Transverse colon (tissue), 3 donors: ENCODE data around the gene ZNF362.

Experiments
- POLR2A ChIP-seq: fragments of 450-650 bp; IDR thresholded peaks from one replicate; pipeline ENCODE4 v1.6.1; 2016; ENCODE audit warnings: antibody characterized with exemption, mild to moderate bottlenecking, moderate library complexity
- TF ChIP-seq, protein P1 (sequence below), 5 experiments: fragments of 200-600 bp in 3 of 5; fragments of 450-650 bp in 2 of 5; sonication (generic) in 3 of 5; IDR thresholded peaks; 1 replicate in 2 of 5; 2 replicates in 3 of 5; pipeline ENCODE4 v1.5.1; 2016 to 2017; ENCODE audit warnings: antibody characterized with exemption in 5 of 5, inconsistent platforms in 3 of 5, mild to moderate bottlenecking in 2 of 5, moderate library complexity in 1 of 5

DNA sequence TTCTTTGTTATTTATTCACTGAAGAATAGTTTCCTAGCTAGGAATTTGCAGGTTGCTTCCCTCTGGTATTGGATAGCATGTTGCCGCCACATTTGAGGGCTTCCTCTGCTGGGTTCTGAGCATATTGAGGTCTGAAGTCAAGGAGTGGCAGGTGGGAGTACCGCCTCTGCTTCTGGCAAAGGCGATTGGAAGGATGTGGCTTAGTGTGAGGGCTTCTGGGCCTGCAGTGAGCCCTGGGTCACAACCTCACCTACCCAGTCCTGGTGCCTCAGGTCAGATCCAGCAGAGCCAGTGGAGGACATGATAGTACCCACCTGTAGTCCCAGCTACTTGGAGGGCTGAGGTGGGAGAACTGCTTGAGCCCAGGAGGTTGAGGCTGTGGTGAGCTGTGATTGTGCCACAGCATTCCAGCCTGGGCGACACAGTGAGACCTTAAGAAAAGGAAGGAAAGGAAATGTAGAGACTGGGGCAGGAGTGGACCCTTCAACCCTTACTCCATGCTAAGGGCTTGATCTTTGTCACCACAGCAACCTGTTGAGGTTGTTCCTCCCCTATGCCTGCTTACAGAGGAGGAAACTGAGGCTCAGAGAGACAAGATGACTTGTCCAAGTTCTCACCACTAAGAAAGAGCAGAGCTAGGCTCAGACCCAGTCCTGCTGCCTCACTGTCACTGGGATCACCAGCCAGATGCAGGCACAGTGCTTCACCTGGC is 41.8 kb downstream of the ZNF362 start:
- no peak for TF ChIP-seq POLR2A
- TF ChIP-seq, protein P1, sequence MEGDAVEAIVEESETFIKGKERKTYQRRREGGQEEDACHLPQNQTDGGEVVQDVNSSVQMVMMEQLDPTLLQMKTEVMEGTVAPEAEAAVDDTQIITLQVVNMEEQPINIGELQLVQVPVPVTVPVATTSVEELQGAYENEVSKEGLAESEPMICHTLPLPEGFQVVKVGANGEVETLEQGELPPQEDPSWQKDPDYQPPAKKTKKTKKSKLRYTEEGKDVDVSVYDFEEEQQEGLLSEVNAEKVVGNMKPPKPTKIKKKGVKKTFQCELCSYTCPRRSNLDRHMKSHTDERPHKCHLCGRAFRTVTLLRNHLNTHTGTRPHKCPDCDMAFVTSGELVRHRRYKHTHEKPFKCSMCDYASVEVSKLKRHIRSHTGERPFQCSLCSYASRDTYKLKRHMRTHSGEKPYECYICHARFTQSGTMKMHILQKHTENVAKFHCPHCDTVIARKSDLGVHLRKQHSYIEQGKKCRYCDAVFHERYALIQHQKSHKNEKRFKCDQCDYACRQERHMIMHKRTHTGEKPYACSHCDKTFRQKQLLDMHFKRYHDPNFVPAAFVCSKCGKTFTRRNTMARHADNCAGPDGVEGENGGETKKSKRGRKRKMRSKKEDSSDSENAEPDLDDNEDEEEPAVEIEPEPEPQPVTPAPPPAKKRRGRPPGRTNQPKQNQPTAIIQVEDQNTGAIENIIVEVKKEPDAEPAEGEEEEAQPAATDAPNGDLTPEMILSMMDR (IDR thresholded peaks at IDR 0.05), result no peak
